PFSK-1 (cell line): ENCODE measurements around the gene HDAC4.

Source experiments
- FOXP2 ChIP-seq: optimal IDR thresholded peaks from 2 replicates; pipeline ENCODE3; 2011; ENCODE audit warnings: borderline replicate concordance, control low read depth, inconsistent platforms; ENCODE audit not compliant: insufficient read depth; ENCODE audit errors: extremely low read length, extremely low read depth
- POLR2AphosphoS5 ChIP-seq: IDR thresholded peaks from 2 replicates; pipeline ENCODE4 v1.6.1; 2012; ENCODE audit warnings: low read depth, mild to moderate bottlenecking, control low read depth, low read length, moderate library complexity
- TAF1 ChIP-seq: IDR thresholded peaks from 2 replicates; pipeline ENCODE4 v1.6.1; 2012; ENCODE audit warnings: low read length, control low read depth, borderline replicate concordance; ENCODE audit not compliant: insufficient read depth

DNA sequence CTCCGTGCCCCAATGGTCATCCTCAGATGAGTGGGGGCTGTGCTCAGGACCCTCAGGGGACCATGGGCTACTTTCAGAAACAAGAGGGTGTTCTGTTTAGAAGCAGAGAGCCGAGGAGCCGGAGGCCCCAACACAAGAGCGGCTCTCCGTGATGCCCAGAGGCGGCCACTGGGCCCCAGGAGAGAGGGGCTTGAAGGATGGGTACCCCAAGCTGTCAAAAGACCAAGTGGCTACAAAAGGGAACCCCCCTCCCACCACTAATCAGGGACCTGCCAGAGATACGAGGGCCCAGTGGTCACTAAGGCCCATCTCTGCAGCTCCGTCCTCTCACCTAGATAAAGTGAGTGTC lies 93.6 kb downstream of the HDAC4 start:
- no peak for TF ChIP-seq POLR2AphosphoS5
- TF ChIP-seq FOXP2, result no peak
- TF ChIP-seq TAF1, result no peak
